ENCODE measurements around the gene ITGA5.

The ITGA5 gene

GRCh38 chr12:54437243-54437642 is 18.2 kb upstream of the ITGA5 start:
- no peak for TF ChIP-seq CTCF (IDR thresholded peaks at IDR 0.05; ENCODE audit: low read depth, low read length, missing control alignments)
- H3K4me3 ChIP-seq (ENCODE audit: low read depth, low read length), result no peak overlapping the region
- DNase-seq (ENCODE audit: low read depth), result no peak
- in situ Hi-C loops (cut with HindIII; ENCODE audit: low sequenced_read_pairs), result no loop called here

- no peak overlapping the region for H3K4me3 ChIP-seq (ENCODE audit: low read depth, low read length)
- TF ChIP-seq CTCF (IDR thresholded peaks at IDR 0.05; ENCODE audit: low read depth, low read length, missing control alignments), result no peak
- in situ Hi-C loops (cut with HindIII; ENCODE audit: low sequenced_read_pairs), result no loop called here
- no peak for DNase-seq (ENCODE audit: low read depth)
These were observed 13.7 kb upstream of the ITGA5 start for GRCh38 chr12:54432815-54433164.

- DNase-seq (ENCODE audit: low read depth), result no peak
- TF ChIP-seq CTCF (IDR thresholded peaks at IDR 0.05; ENCODE audit: low read depth, low read length, missing control alignments), result no peak
- in situ Hi-C loops (cut with HindIII; ENCODE audit: low sequenced_read_pairs), result no loop called here
- no peak overlapping the region for H3K4me3 ChIP-seq (ENCODE audit: low read depth, low read length)
These were observed 13.1 kb upstream of the ITGA5 start for GRCh38 chr12:54431911-54432814.

GRCh38 chr12:54430471-54431069 is 11.5 kb upstream of the ITGA5 start:
- in situ Hi-C loops (cut with HindIII; ENCODE audit: low sequenced_read_pairs), result no loop called here
- H3K4me3 ChIP-seq (ENCODE audit: low read depth, low read length), result no peak overlapping the region
- DNase-seq (ENCODE audit: low read depth), result no peak
- no peak for TF ChIP-seq CTCF (IDR thresholded peaks at IDR 0.05; ENCODE audit: low read depth, low read length, missing control alignments)

- no peak for DNase-seq (ENCODE audit: low read depth)
- in situ Hi-C loops (cut with HindIII; ENCODE audit: low sequenced_read_pairs), result no loop called here
- H3K4me3 ChIP-seq (ENCODE audit: low read depth, low read length), result no peak overlapping the region
- TF ChIP-seq CTCF (IDR thresholded peaks at IDR 0.05; ENCODE audit: low read depth, low read length, missing control alignments), result no peak
These were observed 10.0 kb upstream of the ITGA5 start for GRCh38 chr12:54429014-54429471.

- in situ Hi-C loops (cut with HindIII; ENCODE audit: low sequenced_read_pairs), result no loop called here
- TF ChIP-seq CTCF (IDR thresholded peaks at IDR 0.05; ENCODE audit: low read depth, low read length, missing control alignments), result no peak
- no peak overlapping the region for H3K4me3 ChIP-seq (ENCODE audit: low read depth, low read length)
- DNase-seq (ENCODE audit: low read depth), result no peak
These were observed 9.3 kb upstream of the ITGA5 start for GRCh38 chr12:54428050-54429013.
